M059J (cell line): ENCODE measurements around the gene WDR6. TPM values are rescaled to one million over a fixed set of nuclear protein-coding genes. Genes with fewer than 3 reads are reported as not detected.

Source experiments
- DNase-seq: peaks from one replicate; pipeline ENCODE4 v3.0.0-alpha.2; 2012; ENCODE audit warnings: low read depth
- total RNA-seq: library from RNA; depleted of rRNA; stranded (reverse); fragments of >200 nt; shearing (Covaris generic); gene quantifications from 2 replicates; pipeline ENCODE4 v1.2.3, GENCODE V29; 2014; rRNA removed

The WDR6 gene
- total RNA-seq, 1 experiment from 2014 or later = 39.0 TPM

- DNase-seq = peak; percentile 81
These were observed 21.7 kb downstream of the WDR6 start, which contains the start of gene IMPDH2 for GRCh38 chr3:49028673-49029562. IMPDH2 (minus strand) TSS chr3:49029398; CDS start chr3:49029350, 48 bp downstream.

- no peak for DNase-seq
These were observed 22.3 kb downstream of the WDR6 start for GRCh38 chr3:49029563-49029884.

- no peak for DNase-seq
These were observed 23.1 kb downstream of the WDR6 start for GRCh38 chr3:49030321-49030720.

- no peak for DNase-seq
These were observed 25.6 kb downstream of the WDR6 start for GRCh38 chr3:49032646-49033304.

DNA sequence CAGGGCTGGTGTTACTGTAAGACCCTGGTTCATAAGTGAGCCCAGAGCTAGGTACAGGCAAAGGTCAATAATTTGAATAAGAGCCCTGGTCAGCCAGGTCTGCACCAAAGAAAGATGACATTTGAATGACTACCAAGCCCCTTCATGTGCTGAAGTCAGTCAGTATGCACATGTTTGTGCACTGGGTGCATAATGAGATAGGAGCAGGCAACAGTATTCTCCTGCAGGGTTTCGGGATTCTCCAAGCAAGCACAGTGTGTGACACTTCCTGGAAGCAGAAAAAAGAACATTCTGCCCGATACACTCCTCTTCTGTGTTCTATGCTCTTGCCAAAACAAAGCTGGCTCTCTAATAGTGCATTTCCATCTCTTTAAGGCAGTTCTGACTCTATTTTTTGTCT, 27.5 kb downstream of the WDR6 start:
- DNase-seq = no peak

DNA sequence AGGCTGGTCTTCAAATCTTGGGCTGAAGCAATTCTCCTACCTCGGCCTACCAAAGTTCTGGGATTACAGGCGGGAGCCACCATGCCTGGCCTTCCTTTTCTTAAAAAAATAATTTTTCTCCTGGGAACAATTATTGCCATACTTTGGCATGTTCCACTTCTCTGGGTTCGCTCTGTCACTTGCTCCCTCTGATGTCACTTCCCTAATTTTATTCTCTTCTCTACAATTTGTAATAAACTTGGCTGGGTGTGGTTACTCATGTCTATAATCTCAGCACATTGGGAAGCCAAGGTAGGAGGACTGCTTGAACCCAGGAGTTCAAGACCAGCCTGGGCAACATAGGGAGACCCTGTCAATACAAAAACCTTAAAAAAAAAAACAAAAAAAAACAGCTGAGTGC, 28.1 kb downstream of the WDR6 start:
- DNase-seq = no peak

DNA sequence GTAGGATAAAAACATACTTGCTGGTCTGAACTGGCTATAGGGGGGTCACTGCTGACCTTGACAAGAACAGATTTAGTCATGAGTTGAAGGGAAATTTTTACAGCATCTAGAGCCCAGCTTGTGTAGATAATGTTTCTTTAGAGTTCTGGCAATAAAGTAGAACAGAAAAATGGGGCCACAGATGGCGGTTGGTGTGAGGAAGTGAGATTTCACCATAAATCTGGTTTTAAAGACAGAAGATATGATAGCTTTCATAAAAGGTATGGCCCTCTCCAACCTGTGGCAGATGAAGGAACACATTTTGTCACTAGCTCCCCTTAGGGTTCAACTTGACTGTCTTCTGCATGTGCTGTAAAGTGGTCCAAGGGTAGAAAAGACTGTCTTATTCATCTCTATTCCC, 46.4 kb downstream of the WDR6 start:
- no peak for DNase-seq

- peak; percentile 5 for DNase-seq
These were observed 47.2 kb downstream of the WDR6 start for GRCh38 chr3:49054344-49054862.

- DNase-seq = no peak
These were observed 50.1 kb downstream of the WDR6 start for GRCh38 chr3:49057268-49057667.

GRCh38 chr3:49058011-49058410, 50.8 kb downstream of the WDR6 start:
- DNase-seq = no peak

Other genes starting within 250 kb of the WDR6 start
- gene PRKAR2A, start 159.5 kb upstream of the WDR6 start, total RNA-seq = 20.4 and 23.5 TPM in 2 replicates
- 14.5 and 28.2 TPM in 2 replicates for gene SLC25A20, start 108.5 kb upstream of the WDR6 start, total RNA-seq
- 88.4 and 94.3 TPM in 2 replicates for gene ARIH2, start 88.5 kb upstream of the WDR6 start, total RNA-seq
- gene P4HTM, start 17.1 kb upstream of the WDR6 start, total RNA-seq = 13.3 and 25.7 TPM in 2 replicates
- 23.2 and 23.6 TPM in 2 replicates for gene DALRD3, start 11.2 kb downstream of the WDR6 start, total RNA-seq
- 174 and 181 TPM in 2 replicates for gene NDUFAF3, start 14.7 kb downstream of the WDR6 start, total RNA-seq
- gene IMPDH2, start 22.0 kb downstream of the WDR6 start, total RNA-seq = 112 and 119 TPM in 2 replicates
- 44.8 and 62.9 TPM in 2 replicates for gene QRICH1, start 86.7 kb downstream of the WDR6 start, total RNA-seq
- gene QARS1, start 97.4 kb downstream of the WDR6 start, total RNA-seq = 129 and 170 TPM in 2 replicates
- 13.1 and 34.5 TPM in 2 replicates for gene USP19, start 113.4 kb downstream of the WDR6 start, total RNA-seq
- gene LAMB2, start 125.7 kb downstream of the WDR6 start, total RNA-seq = 229 and 329 TPM in 2 replicates
- 19.0 and 19.6 TPM in 2 replicates for gene CCDC71, start 158.9 kb downstream of the WDR6 start, total RNA-seq
- gene KLHDC8B, start 164.2 kb downstream of the WDR6 start, total RNA-seq = 2.9 and 5.0 TPM in 2 replicates